Activated CD4-positive, alpha-beta T cell treated with anti-CD3 and anti-CD28 coated beads, Interleukin-2, amount 50 U/mL, for 16 hours (primary cell): ENCODE measurements around the gene PSENEN.
"Not testable (repeated sequence)": the region's sequence is repeated elsewhere in the genome, so short reads cannot be mapped to it uniquely, and the experiment has no call there.

Experiments
- DNase-seq: peaks from one replicate; pipeline ENCODE4 v3.0.0-alpha.2; 2020

The PSENEN gene

DNA sequence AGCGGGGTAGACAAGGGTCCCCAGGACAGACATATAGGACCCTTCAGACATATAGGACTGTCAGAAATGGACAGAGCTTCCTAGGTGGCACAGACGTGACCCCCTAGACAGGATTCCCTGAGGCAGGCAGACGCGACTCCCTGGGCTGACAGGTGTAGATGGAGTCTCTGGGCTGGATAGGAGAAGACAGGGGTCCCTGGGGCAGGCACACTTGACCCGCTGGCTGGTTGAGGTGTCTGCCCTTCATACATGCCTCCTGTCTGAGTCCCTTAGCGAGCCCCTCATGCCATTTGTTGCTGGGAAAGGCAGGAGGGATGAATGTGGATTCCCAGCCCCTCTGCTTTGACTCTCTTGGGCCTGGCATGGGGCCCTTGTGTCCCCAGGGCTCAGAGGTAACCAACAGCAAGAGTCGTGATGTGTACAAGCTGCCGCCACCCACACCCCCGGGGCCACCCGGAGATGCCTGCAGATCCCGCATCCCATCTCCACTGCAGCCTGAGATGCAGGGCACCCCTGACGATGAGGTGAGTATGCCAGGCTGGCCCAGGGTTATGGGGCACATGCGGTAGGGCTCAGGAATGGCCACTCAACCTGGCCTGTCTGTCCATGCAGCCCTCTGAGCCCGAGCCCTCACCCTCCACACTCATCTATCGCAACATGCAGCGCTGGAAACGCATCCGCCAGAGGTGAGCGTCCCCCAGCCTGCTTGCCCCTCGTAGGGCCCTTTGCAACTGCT lies 8.4 kb downstream of the PSENEN start:
- DNase-seq = no peak

DNA sequence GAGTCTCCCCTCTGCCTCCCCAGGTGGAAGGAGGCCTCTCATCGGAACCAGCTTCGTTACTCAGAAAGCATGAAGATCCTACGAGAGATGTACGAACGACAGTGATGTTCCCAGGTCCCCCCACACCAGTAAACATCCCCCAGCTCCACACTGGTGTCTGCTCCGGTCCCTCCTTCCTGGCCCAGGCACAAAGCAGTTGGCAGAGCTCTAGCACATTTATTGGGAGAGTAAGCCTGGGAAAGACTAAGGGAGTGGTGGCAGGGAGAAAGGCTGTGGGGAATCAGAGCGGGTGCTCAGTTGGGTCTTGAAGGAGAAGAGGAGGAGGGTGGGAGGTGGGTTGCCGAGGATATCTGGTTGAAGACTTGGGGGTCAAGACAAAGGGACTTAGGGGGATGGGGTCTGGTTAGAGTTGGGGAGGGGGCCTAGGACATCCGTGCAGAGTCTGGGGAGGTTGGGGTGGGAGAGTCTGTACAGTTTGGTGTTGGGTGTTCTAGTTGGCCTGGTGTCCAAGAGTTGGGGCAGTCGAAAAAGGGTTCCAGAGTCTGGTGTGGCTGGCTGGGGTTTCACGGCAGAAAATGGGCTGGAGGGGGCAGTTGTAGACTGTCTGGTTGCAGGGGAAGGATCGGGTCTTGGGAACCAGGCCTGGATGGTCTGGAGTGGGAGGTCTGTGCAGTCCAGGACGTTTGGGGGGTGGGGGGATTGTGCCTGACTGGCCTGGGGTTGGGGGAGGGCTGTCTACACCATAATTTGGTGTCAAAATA lies 9.1 kb downstream of the PSENEN start:
- DNase-seq = no peak

DNA sequence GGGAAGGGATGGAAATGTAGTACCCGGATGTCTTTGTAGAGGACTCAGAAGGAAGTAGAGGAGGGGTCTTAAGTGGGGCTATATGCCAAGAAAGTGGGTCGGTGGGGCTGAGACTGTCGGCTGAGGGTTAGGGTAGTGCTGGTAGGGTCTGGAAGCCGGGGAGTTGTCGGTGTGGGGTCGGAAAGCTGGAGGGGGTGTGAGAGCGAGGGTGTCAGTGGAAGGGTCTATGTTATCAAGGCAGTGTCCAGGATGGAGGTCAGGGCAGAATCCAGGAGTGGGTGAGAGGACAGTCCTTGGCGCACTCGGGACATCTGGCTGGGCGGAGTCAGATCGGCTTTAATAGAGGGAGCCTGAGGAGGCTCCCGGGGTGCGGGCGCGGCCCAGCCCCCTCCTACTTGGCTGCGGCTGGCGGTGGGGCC lies 9.7 kb downstream of the PSENEN start:
- no peak for DNase-seq

DNA sequence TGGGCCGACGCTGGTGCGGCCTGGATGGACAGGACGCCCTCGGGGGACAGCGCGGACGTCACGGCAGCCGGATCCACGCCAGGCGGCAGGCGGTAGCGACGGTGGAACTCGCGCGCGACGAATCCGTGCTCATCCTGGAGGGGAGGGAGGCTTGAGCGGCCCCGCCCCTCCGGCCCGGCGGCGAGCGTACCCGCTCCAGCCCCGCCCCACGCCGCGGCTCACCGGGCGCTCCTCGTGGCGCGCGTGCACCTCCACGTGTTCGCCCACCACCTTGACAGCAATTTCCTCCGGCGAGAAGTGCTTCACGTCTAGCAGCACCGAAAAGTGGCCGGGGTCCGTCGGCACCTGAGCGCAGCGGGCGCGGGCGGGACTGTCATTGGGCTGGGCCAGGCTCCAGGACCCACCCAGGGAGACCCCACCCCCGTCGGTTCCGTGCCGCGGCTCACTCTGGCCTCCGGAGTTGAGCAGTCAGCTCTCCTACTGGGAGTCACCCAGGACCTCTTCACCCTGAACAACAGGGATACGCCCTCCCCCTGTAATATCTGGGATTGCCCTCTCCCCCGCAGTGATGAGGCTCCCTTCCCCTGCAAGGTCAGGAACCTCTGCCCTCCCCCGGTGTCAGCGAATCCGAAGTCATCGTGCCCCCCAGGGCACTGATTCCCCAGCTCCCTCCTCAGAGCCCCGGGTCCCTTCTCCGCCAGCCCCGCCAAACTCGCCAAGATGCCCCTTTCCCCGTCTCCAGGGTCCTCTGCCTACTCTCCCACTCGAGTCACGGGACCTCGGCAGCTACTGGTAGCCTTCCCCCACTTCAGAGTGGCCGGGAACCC lies 10.3 kb downstream of the PSENEN start:
- DNase-seq = peak; percentile 32

DNA sequence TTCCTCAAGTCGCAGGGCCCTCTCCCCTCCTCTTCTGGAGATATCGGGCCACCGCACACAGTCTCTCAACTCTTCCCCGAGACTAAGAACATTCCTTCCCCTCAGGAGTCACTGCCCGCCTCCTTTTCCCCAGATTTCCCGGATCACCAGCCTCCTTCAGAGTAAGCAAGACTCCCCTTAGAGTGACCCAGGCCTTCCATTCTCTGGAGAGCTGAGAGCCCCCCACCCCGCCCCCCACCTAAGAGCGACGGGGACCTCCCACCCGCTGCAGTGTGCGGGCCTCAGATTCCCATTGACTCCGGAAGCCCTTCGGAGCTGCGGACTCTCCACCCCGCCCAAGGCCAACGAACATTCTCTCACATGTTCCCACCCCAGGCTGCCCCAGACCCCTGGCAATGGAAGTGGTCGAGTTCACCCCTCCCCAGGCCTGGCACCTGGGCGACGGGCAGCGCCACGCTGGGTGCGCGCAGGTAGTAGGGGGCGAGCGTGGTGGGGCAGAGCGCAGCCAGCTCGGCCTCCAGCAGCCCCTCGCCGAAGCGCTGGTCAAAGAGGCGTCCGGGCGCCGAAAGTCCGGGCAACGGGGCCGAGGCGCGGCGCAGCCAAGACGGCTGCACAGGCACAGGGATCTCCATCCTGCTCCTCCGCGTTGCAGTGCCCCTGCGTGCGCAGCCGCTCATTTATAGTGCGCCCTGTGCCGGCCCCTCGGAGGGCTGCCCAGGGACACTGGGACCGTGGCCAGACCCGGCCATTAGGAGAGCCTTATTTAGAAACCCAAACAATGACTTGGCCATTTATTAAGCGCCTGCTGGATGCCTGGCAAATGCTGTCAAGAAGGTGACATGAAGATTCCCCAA lies 11.2 kb downstream of the PSENEN start, which contains the start of gene HSPB6:
Gene HSPB6 (minus strand): TSS at position 653 of the 854 bp plus-strand sequence. CDS start 21 bp downstream, at position 632.
- DNase-seq = no peak

DNA sequence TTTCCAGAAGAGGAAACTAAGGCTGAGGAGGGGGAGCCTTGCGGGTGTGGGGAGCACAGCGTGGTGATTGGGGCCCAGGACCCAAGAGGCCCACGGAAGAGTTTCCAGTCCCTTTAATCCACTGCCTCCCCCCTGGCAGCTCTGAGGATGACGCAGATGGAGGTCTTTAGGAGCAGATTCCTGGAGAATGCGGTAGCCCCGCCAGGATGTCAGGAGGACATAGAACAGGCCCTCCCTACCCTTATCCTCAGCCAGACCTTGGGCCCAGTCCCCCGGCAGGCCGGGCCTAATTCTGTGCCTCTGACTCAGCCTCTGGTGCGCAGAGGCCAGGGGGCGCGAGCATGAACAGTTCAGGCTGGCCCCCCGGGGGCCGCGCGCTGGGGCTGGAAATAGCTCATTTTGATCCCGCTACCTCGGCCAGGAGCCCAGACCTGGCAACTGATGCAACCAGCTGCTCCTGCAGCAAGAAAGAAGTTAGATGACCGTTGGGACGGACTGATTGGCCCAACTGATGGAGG lies 11.8 kb downstream of the PSENEN start:
- peak; percentile 30 for DNase-seq

DNA sequence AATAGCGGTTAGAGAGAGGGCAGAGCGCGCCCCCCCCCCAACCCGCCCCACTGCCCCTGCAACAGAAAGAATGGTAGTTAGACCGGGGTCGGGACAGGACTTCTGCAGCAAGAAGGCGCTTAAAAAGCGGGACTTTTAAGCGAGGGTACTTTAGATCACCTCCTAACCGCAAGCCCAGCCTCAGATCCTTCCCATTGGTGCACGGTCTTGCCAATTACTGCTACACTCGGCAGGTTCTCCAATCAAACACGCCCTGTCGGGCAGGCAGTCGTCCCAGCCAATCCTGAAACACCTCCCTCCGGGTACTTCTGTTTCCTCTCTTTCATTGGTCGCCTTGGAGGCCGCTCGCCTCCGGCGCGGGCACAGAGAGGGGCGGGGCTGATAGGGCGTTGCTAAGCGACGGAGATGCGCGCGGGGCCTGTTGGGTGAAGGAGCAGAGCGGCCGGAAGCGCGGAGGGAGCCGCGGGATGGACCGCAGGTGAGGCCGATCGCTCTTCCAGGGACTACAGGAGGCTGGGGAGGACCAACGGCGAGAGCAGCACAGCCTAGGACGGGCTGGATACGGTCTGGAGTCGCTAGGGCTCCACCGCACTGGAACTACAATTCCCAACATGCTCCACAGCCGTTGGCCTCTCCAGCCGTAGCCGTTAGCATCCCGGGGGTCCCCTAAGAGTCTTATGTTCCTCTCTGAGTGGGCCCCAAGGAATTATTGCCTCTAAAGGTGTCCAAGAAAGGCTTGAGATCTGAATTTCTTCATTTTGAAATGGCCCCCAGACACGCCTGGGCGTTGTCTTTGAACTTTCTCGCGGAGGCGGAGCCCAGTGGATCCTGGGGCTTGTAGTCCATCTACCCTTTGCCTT lies 12.5 kb downstream of the PSENEN start, which contains the start of gene PROSER3:
Gene PROSER3 (plus strand): TSS at position 428 of the 860 bp plus-strand sequence. CDS start 40 bp downstream, at position 468.
- peak; percentile 100 for DNase-seq

DNA sequence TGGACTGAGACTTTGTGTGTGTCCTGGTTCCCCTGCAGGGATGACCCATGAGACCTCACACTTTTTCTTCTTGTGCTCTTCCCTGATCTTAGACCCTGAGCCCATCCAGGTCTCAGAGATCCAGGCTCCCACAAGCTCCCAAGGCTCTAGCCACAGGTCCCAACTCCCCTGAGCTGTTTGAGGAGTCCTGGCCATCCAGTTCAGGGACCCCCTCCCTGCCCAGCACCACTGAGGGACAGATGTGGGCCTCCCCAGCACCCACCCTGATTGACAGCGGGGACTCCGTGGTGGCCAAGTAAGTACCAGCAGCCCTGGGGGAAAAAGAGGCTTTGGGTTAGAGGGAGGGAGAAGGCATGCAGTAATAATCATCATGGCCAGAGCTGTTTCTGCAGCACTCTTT lies 14.2 kb downstream of the PSENEN start:
- DNase-seq = no peak

DNA sequence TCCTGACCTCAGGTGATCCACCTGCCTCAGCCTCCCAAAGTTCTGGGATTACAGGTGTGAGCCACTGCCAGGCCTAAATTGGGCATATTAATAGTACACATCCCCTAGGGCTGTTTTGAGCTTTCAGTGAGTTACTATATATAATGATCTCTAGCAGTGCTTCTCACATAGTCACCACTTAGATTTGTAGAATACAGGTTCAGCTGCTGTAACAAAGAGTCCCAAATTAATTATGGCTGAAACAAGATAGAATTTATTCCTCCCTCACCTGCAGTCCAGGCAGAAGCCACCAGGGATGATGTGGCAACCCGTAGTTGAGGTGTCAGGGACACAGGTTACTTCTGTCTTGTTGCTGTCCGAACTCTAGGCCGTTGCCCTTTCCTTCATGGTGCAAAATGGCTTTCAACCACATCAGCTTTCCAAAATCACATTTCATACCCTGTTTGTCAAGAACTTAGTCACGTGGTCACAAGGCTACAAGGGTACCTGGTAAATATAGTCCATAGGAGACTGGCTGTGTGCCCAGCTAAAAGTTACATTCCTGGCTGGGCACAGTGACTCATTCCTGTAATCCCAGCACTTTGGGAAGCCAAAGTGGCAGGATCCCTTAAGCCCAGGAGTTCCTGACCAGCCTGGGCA lies 15.4 kb downstream of the PSENEN start:
- DNase-seq = no peak

DNA sequence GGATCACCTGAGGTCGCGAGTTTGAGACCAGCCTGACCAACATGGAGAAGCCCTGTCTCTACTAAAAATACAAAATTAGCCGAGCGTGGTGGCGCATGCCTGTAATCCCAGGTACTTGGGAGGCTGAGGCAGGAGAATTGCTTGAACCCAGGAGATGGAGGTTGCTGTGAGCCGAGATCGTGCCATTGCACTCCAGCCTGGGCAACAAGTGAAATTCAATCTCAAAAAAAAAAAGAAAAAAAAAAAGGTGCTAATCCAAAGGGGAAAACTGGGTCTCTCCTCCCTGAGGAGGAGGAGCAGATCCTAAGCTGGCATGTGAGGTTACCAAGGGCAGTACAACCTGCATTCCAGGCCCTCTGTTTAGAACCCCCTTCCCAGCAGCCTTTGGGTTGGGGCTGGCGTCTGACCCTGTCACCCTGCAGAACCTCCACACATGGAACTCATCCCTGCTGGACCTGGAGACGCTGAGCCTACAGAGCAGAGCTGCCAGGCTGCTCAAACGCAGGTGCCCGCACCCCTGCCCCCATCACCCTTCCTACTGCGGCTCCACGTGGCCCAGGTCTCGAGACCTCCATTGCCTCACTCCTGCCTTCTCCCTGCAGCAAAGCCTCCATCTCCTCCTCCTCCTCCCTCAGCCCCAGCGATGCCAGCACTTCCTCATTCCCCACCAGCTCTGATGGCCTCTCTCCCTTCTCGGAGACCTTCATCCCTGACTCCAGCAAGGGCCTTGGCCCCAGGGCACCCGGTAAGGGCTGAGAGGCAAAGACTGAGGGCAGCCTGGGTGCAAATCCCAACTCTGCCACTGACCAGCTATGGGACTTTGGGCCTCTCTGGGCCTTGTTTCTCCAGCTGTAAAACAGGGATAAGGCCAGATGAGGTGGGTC lies 19.2 kb downstream of the PSENEN start:
- no peak for DNase-seq

DNA sequence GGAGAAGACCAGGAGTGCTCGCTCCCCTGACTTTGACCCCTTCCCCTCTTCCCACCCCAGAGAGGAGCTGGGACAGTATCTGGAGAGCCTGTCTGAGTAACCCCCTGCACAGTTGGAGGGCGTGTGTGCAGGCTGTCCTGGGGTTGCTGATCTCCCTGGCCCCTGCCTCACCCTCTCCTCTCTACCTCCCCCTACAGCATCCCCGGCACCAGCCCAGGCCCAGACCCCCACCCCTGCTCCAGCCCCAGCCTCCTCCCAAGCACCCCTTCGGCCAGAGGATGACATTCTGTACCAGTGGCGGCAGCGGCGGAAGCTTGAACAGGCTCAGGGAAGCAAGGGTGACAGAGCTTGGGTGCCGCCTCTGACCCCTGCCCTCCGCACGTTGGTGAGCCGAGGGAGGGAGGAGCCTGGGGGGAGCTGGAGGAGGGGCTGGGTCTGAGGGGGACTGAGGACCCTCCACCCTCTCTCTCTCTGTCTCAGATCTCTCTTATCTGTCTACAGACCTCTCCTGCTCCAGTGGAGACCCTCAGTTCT lies 21.2 kb downstream of the PSENEN start:
- DNase-seq = no peak

DNA sequence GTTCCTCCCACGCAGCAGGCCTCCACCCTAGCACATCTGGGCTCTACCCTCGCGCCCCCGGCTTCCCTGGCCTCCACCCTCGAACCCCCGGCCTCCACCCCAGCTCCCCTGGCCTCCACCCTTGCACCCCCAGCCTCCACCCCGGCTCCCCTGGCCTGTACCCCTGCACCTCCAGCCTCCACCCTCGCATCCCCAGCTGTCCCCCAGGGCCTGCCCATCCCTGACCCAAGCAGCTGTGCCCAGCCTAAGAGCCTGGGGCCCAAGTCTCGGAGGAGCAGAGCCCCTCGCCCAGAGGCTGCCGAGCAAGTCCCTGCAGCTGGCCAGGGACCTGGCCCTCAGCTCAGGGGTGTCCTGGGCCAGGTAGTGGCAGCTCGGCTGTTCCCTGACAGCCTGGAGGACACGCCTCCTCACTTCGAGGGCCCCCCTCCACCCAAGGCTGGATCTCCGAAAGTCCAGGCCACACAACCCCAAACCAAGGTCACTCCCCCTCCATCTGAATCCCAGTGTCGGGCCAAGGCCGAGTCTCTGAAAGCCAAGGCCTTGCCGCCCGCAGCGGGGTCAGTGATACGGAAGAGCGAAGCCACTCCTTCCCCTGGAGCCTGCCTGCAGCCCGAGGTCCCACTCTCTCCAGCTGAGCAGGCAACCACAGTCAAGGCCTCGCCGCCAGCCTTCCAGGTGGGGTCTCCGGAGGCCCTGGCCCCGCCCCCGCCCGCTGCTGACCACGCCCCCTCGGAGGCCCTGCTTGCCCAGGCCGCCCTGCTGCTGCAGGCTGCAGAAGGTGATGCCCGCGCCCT lies 22.0 kb downstream of the PSENEN start:
- no peak for DNase-seq

DNA sequence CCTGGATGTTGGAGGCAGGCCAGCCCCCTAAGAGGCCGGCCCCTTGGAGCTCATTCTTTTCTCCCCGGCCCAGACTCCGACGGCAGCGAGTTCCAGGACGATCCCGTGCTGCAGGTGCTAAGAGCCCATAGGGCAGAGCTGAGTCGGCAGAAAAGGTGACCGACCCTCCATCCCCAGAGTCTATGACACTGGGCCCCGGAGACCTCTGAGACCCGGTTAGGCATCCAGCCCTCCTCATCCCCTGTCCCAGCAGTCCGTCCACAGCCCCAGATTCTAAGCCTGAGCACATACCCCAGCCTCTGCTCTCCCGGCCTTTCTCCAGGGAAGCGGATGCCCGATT lies 22.6 kb downstream of the PSENEN start:
- DNase-seq = no peak

DNA sequence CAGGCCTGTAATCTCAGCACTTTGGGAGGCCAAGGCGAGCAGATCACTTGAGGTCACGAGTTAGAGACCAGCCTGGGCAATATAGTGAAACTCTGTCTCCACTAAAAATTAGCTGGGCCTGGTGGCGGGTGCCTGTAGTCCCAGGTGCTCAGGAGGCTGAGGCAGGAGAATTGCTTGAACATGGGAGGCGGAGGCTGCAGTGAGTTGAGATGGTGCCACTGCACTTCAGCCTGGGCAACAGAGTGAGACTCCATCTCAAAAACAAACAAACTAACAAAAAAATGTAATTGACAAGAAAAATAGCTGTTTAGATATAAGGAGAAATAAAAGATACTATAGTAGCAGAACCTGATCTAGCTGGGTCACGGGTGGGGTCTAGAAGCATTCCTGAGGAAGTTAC lies 26.9 kb downstream of the PSENEN start:
- DNase-seq = not testable (repeated sequence)

DNA sequence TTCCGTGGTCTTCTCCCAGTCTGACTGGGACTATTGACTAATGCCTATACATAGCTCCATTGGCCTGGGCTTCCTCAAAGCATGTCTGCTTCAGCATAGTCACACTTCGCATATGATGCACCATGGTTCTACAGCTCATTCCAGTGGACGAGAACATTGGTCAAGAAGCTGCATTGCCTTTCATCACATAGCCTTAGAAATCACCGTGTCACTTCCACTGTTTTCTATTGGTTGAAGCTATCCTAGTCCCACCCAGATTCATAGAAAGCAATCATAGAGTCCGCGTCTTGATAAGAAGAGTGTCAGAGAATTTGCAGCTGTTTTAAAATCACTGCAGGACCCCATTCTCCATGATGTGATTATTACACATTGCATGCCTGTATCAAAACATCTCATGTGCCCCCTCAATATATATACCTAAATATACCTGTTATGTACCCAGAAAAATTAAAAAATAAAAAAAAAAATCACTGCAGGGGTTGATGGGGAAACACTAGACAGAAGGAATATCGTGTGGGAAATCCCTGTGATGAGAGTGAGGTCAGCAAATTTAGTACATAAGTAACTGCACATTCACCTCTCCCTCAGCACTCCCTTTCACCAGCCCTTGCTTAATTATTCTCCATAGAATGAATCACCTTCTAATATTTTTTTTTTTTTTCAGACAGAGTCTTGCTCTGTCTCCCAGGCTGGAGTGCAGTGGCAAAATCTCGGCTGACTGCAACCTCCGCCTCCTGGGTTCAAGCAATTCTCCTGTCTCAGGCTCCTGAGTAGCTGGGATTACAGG lies 27.8 kb downstream of the PSENEN start:
- no peak for DNase-seq

DNA sequence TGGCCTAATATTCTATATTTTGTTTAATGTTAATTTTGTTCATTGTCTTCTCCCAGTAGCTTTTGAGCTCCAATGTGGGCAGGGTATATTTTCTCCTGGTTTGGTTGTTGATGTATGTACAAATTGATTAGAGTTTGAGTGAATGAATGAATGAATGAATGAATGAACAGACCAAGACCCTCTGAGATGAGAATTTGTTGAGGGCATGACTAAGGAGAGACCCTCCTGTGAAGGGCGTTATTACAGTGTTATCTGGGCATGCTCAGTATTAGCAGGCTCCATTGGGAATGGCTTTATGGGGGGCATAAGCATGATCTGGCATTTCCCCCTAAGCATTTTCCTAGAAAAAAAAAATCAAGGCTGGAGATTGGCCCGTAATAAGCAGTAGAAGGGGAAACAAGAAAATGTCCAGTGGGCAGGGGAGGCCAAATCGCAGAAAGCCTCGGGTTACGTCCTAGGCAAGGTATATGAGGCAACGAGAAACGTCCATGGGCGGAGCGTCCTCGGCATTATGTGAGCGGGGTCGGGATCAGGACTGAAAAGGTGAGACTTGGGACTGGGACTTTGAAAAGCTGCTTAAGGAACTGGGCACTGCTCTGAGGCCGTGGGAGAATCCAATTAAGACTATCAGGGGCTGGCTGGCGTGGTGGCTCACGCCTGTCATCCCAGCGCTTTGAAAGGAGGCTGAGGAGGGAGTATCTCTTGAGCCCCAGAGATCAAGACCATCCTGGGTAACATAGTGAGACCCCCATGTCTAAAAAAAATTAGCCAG lies 29.0 kb downstream of the PSENEN start:
- no peak for DNase-seq

DNA sequence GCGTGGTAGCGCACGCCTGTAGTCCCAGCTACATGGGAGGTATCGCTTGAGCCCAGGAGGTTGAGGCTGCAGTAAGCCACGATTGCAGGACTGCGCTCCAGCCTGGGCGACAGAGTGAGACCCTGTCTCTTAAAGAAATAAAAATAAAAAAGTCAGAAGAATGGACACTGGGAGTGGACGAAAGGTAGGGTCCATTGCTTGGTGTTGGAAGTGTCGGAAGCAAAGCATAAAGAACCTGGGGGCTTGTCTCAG lies 29.5 kb downstream of the PSENEN start:
- DNase-seq = no peak
